Spleen (tissue), 11 donors: ENCODE results near the gene LDLRAD4. TPM values are rescaled to one million over a fixed set of nuclear protein-coding genes. Genes with fewer than 3 reads are reported as not detected.
"Not testable (repeated sequence)": the region's sequence is repeated elsewhere in the genome, so short reads cannot be mapped to it uniquely, and the experiment has no call there.

Source experiments
- DNase-seq: peaks from one replicate; pipeline ENCODE4 v3.0.0-alpha.2; 2020
- H3K27ac ChIP-seq, 8 donors: fragments of 200-600 bp; sonication (generic) in 7 of 8; 1 replicate in 4 of 8; 2 replicates in 4 of 8; pipeline versions ENCODE4 v1.5.0 to v1.8.0; 2016 to 2021; ENCODE audit warnings: inconsistent platforms in 4 of 8, mild to moderate bottlenecking in 4 of 8, moderate library complexity in 1 of 8
- H3K27me3 ChIP-seq, 7 donors: fragments of 200-600 bp; sonication (generic) in 6 of 7; replicated peaks in 1 of 7; 1 replicate in 4 of 7; 2 replicates in 3 of 7; pipeline versions ENCODE4 v1.5.0 to v1.8.0; 2016 to 2021; ENCODE audit warnings: inconsistent platforms in 3 of 7, mild to moderate bottlenecking in 1 of 7
- H3K36me3 ChIP-seq, 6 donors: fragments of 200-600 bp; sonication (generic) in 5 of 6; 1 replicate in 4 of 6; 2 replicates in 2 of 6; pipeline versions ENCODE4 v1.5.0 to v1.8.0; 2016 to 2021; ENCODE audit warnings: inconsistent platforms in 2 of 6
- H3K4me1 ChIP-seq, 6 donors: fragments of 200-600 bp; sonication (generic) in 5 of 6; 1 replicate in 3 of 6; 2 replicates in 3 of 6; pipeline versions ENCODE4 v1.5.0 to v1.8.0; 2016 to 2021; ENCODE audit warnings: inconsistent platforms in 3 of 6
- H3K4me3 ChIP-seq, 8 donors: fragments of 200-600 bp; sonication (generic) in 7 of 8; 1 replicate in 4 of 8; 2 replicates in 4 of 8; pipeline versions ENCODE4 v1.5.0 to v1.8.0; 2016 to 2021; ENCODE audit warnings: inconsistent platforms in 4 of 8, mild to moderate bottlenecking in 4 of 8, moderate library complexity in 2 of 8
- H3K9me3 ChIP-seq, 8 donors: fragments of 200-600 bp; sonication (generic) in 7 of 8; 1 replicate in 4 of 8; 2 replicates in 4 of 8; pipeline versions ENCODE4 v1.5.0 to v1.8.0; 2016 to 2021; ENCODE audit warnings: inconsistent platforms in 4 of 8
- POLR2A ChIP-seq, 3 donors: fragments of 450-650 bp; IDR thresholded peaks; one replicate each; pipeline ENCODE4 v1.5.1; 2017; ENCODE audit warnings: antibody characterized with exemption in 3 of 3, mild to moderate bottlenecking in 1 of 3
- POLR2AphosphoS5 ChIP-seq, 3 donors: sonication (generic); formaldehyde crosslinking; IDR thresholded peaks; one replicate each; pipeline ENCODE4 v1.5.1; 2017; ENCODE audit warnings: antibody characterized with exemption in 3 of 3
- WGBS, 5 donors: extraction: QIAGEN DNeasy Blood & Tissue Kit in 3 of 5; methylation state at CpG; one replicate each; pipeline versions ENCODE4 v1.1.5 to v1.1.7; 2013 to 2018; 5-methylcytosine and 5-hydroxymethylcytosine counted together
- intact Hi-C: fragments of 100-400 bp; cut with DNase I; formaldehyde crosslinking; loops from one replicate; pipeline ENCODE4 v1.15.0; 2023; ENCODE audit warnings: low total_unique reads
- polyA plus RNA-seq, 3 donors: library from polyadenylated mRNA; stranded (reverse); fragments of 200-250 nt; gene quantifications; one replicate each; pipeline ENCODE4 v1.2.1, GENCODE V29; 2013
- total RNA-seq, 7 donors: library from RNA; depleted of rRNA in 3 of 7; stranded (reverse); fragments of >200 nt in 3 of 7; fragmentation: NEBNext Ultra II Directional in 4 of 7; extraction: Animal tissue kit (Norgen Biotek cat#: 25700) in 4 of 7; gene quantifications; one replicate each; pipeline versions ENCODE4 v1.1.0 to v1.2.1, GENCODE V29; 2016 to 2021
- TF ChIP-seq, protein P1 (sequence below), 11 experiments: fragments of 200-600 bp in 7 of 11; fragments of 450-650 bp in 4 of 11; sonication (generic) in 4 of 11; IDR thresholded peaks in 8 of 11; conservative IDR thresholded peaks in 3 of 11; 1 replicate in 7 of 11; 2 replicates in 4 of 11; pipeline versions ENCODE4 v1.4.0 to v1.8.0; 2016 to 2021; ENCODE audit warnings: antibody characterized with exemption in 11 of 11, inconsistent platforms in 4 of 11, mild to moderate bottlenecking in 1 of 11
- donor health status: healthy with polysubstance abuse.
- donor health status: DM: no; HTN: no; CAD: no; lungs with moderate emphysema.
- donor health status: DM: no; HTN: no; CAD: no.
- donor health status: Bipolar disorder and iron deficiency.
- donor health status: healthy.
- donor health status: DM: no; HTN: no; CAD: no.
- donor health status: DM: yes; HTN: yes; CAD: no.

LDLRAD4 gene
- total and polyA plus RNA-seq, 10 donors: 4.5 to 80.8 (median 46.4) TPM

DNA sequence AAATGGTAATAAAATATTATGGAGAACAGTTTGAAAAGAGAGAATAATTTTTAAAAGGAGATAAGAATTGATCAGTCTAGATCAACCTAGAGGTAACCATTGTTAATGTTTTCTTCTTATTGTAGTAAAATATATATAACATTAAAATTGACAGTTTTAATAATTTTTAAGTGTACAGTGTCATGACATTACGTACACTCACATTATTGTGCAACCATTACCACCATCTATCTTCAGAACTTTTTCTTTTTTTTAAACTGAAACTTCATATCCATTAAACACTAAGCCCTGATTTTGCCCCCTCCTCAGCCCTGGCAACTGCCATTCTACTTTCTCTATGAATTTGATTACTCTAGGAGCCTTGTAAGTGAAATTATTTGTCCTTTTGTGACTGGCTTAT is 121.1 kb downstream of the LDLRAD4 start:
- intact Hi-C loops: no loop called here
- 56 to 94% (median 79%) methylated on average over 1 of the region's 1 CpG for WGBS, 5 donors

GRCh38 chr18:13346449-13346848 is 127.9 kb downstream of the LDLRAD4 start:
- H3K4me1 ChIP-seq, DNase-seq, H3K27ac ChIP-seq, H3K27me3 ChIP-seq, intact Hi-C loops, H3K36me3 ChIP-seq, H3K4me3 ChIP-seq: not testable (repeated sequence)
- H3K9me3 ChIP-seq: peaks cover 0 to 56% (median 42%) of the 10 kb centered on the region in 8 donors

More for the DNA sequence above, 121.1 kb downstream of the LDLRAD4 start:
- DNase-seq: no peak
- TF ChIP-seq POLR2AphosphoS5 (IDR thresholded peaks at IDR 0.05): no peak
- no peak for TF ChIP-seq POLR2A (IDR thresholded peaks at IDR 0.05)
- TF ChIP-seq, protein P1, sequence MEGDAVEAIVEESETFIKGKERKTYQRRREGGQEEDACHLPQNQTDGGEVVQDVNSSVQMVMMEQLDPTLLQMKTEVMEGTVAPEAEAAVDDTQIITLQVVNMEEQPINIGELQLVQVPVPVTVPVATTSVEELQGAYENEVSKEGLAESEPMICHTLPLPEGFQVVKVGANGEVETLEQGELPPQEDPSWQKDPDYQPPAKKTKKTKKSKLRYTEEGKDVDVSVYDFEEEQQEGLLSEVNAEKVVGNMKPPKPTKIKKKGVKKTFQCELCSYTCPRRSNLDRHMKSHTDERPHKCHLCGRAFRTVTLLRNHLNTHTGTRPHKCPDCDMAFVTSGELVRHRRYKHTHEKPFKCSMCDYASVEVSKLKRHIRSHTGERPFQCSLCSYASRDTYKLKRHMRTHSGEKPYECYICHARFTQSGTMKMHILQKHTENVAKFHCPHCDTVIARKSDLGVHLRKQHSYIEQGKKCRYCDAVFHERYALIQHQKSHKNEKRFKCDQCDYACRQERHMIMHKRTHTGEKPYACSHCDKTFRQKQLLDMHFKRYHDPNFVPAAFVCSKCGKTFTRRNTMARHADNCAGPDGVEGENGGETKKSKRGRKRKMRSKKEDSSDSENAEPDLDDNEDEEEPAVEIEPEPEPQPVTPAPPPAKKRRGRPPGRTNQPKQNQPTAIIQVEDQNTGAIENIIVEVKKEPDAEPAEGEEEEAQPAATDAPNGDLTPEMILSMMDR (IDR thresholded peaks at IDR 0.05 in 8 of 11, conservative IDR thresholded peaks at IDR 0.05 in 3 of 11): no peak
- H3K27ac ChIP-seq: no peak overlapping the region
- H3K9me3 ChIP-seq: peaks cover 2 to 38% (median 30%) of the 10 kb centered on the region in 8 donors
- H3K27me3 ChIP-seq: no peaks in the 10 kb centered on the region
- H3K4me3 ChIP-seq: no peak overlapping the region
- no peaks in the 10 kb centered on the region for H3K4me1 ChIP-seq
- H3K36me3 ChIP-seq: no peaks in the 10 kb centered on the region

GRCh38 chr18:13353084-13353823 is 134.7 kb downstream of the LDLRAD4 start:
- no peak overlapping the region for H3K27ac ChIP-seq

DNA sequence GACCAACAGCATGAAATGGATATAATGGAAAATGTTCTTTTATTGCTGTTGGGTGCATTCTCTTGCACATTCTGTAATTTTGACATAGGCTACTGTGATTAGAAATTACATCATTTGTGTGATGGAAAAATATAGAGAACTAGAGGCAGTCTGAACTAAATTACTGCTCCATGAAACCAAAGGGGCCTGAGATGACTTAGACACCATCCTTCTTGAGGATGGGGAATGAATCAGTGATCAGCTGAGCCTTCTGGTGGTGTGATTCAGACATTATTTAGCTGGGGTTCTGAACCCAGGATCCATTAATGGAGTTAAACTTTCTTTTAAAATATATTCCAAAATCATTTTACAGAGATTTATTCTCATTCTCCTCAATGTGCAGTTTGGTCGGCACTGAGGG is 135.8 kb downstream of the LDLRAD4 start:
- no peaks in the 10 kb centered on the region for H3K27me3 ChIP-seq
- DNase-seq: no peak
- H3K9me3 ChIP-seq: peaks cover 0 to 12% (median 5%) of the 10 kb centered on the region in 8 donors
- TF ChIP-seq POLR2A (IDR thresholded peaks at IDR 0.05) (no peak), POLR2AphosphoS5 (IDR thresholded peaks at IDR 0.05) (no peak)
- TF ChIP-seq, protein P1 (IDR thresholded peaks at IDR 0.05 in 8 of 11, conservative IDR thresholded peaks at IDR 0.05 in 3 of 11): no peak
- H3K4me3 ChIP-seq: no peak overlapping the region
- WGBS, 5 donors: 90 to 96% (median 94%) methylated on average over 1 of the region's 1 CpG
- H3K4me1 ChIP-seq: peaks cover 0 to 14% (median 3%) of the 10 kb centered on the region in 6 donors
- no peak overlapping the region for H3K27ac ChIP-seq
- intact Hi-C loops: no loop called here
- H3K36me3 ChIP-seq: no peaks in the 10 kb centered on the region

More at GRCh38 chr18:13353084-13353823, 134.7 kb downstream of the LDLRAD4 start:
- no peak for TF ChIP-seq POLR2AphosphoS5 (IDR thresholded peaks at IDR 0.05)
- 9 to 27% (median 14%) methylated on average over 1 of the region's 1 CpG for whole genome bisulfite sequencing, 5 donors
- intact Hi-C loops: no loop called here
- H3K27me3 ChIP-seq: no peaks in the 10 kb centered on the region
- H3K4me1 ChIP-seq: peaks cover 0 to 10% (median 3%) of the 10 kb centered on the region in 6 donors
- no peak for DNase-seq
- H3K36me3 ChIP-seq: no peaks in the 10 kb centered on the region
- no peak overlapping the region for H3K4me3 ChIP-seq
- H3K9me3 ChIP-seq: peaks cover 0 to 23% (median 15%) of the 10 kb centered on the region in 8 donors

DNA sequence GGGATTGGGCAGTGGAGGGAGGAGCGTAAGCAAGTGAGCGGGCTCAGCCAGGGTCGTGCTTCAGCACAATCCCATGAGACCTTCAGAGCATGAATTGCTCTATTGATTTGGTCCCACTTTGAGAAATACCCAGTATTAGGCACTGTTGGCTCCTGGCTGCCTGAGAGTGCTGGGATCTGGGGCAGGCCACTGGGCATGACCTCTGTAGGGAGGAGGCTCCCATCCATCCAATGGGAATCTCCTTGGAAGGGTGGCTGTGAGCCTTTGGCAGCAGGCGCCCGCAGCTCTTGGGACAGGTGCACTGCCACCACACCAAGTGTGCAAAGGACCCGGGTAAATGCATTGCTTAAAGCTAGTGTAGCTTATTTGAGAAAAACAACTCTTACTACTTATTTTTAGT is 137.5 kb downstream of the LDLRAD4 start:
- Histone ChIP-seq H3K36me3 (no peaks in the 10 kb centered on the region), H3K9me3 (peaks cover 0 to 5% (median 0%) of the 10 kb centered on the region in 8 donors), H3K27ac (no peak overlapping the region), H3K27me3 (no peaks in the 10 kb centered on the region), H3K4me3 (no peak overlapping the region), H3K4me1 (peaks cover 0 to 18% (median 3%) of the 10 kb centered on the region in 6 donors)
- intact Hi-C loops: no loop called here
- WGBS, 5 donors: 89 to 97% (median 95%) methylated on average over 6 of the region's 6 CpGs
- DNase-seq: no peak
- TF ChIP-seq, protein P1 (IDR thresholded peaks at IDR 0.05 in 8 of 11, conservative IDR thresholded peaks at IDR 0.05 in 3 of 11): no peak
- TF ChIP-seq POLR2AphosphoS5 (IDR thresholded peaks at IDR 0.05): no peak
- no peak for TF ChIP-seq POLR2A (IDR thresholded peaks at IDR 0.05)
